GM12878 (cell line): ENCODE results near the gene C3AR1. TPM values are rescaled to one million over a fixed set of nuclear protein-coding genes. Genes with fewer than 3 reads are reported as not detected.
"Not testable (repeated sequence)": the region's sequence is repeated elsewhere in the genome, so short reads cannot be mapped to it uniquely, and the experiment has no call there.

ENCODE experiments used
- ATAC-seq: fragments of 200-7000 bp; cut with Tn5 transposase; 3 replicates; pipeline ENCODE4 v1.9.1; 2020; ENCODE audit warnings: mild to moderate bottlenecking, moderate library complexity
- BruUV-seq: library from RNA; stranded (reverse); fragments of 400-500 nt; replicated peaks from 2 replicates; lab custom pipeline; 2021; lab: Mats Ljungman, UMichigan
- CTCF ChIA-PET: fragments of 300-600 bp; sonication (Branson Sonifier 250); formaldehyde crosslinking; extraction: SDS; loops from one replicate; lab custom pipeline; 2021; ENCODE audit warnings: inconsistent platforms; lab: Yijun Ruan, JAX
- POLR2A ChIA-PET: fragments of 350-600 bp; formaldehyde crosslinking; extraction: SDS; loops from one replicate; lab custom pipeline; 2021; ENCODE audit warnings: inconsistent platforms; lab: Charles Lee
- RAD21 ChIA-PET: fragments of 300-600 bp; sonication (Branson Sonifier 250); formaldehyde crosslinking; loops from one replicate; lab custom pipeline; 2023; ENCODE audit warnings: antibody characterized with exemption; ENCODE audit not compliant: unreplicated experiment; lab: Charles Lee
- SMC1A ChIA-PET: fragments of 300-600 bp; sonication (Branson Sonifier 250); formaldehyde crosslinking; loops from one replicate; lab custom pipeline; 2023; ENCODE audit not compliant: unreplicated experiment, uncharacterized antibody; lab: Charles Lee
- DNase-seq: peaks from one replicate; pipeline ENCODE4 v3.0.0-alpha.2; 2011; ENCODE audit warnings: low read depth, low spot score
- FAIRE-seq: peaks from 3 replicates; lab custom pipeline; 2011; peaks lifted over from hg19 to GRCh38; lab: Jason Lieb, UNC
- H2AFZ ChIP-seq: 2 replicates; pipeline ENCODE4 v1.6.0; 2011; ENCODE audit warnings: low read depth, low read length, control low read depth; ENCODE audit not compliant: control insufficient read depth
- H3K27ac ChIP-seq: 2 replicates; pipeline ENCODE4 v1.5.1; 2011; ENCODE audit warnings: control low read depth; ENCODE audit not compliant: control insufficient read depth, insufficient read depth
- H3K27me3 ChIP-seq, 2 experiments: replicated peaks in 1 of 2; 2 replicates each; pipeline versions ENCODE4 v1.6.0 to v1.6.1; 2011; ENCODE audit warnings: low read length in 1 of 2; ENCODE audit not compliant: control insufficient read depth in 2 of 2, insufficient read depth in 2 of 2
- H3K36me3 ChIP-seq, 2 experiments: 2 replicates each; pipeline ENCODE4 v1.5.1; 2011; ENCODE audit warnings: low read length in 1 of 2; ENCODE audit not compliant: control insufficient read depth in 2 of 2, insufficient read depth in 2 of 2
- H3K4me1 ChIP-seq: 2 replicates; pipeline ENCODE4 v1.6.1; 2011; ENCODE audit warnings: mild to moderate bottlenecking, low read length, moderate library complexity, mixed read lengths; ENCODE audit not compliant: control insufficient read depth, insufficient read depth
- H3K4me2 ChIP-seq: 2 replicates; pipeline ENCODE4 v1.6.0; 2011; ENCODE audit warnings: control low read depth; ENCODE audit not compliant: control insufficient read depth, insufficient read depth
- H3K4me3 ChIP-seq: fragments of 200-600 bp; sonication (generic); 2 replicates; pipeline ENCODE4 v1.5.1; 2016
- H3K79me2 ChIP-seq: 2 replicates; pipeline ENCODE4 v1.6.0; 2011; ENCODE audit warnings: low read length; ENCODE audit not compliant: control insufficient read depth, insufficient read depth
- H3K9ac ChIP-seq: 2 replicates; pipeline ENCODE4 v1.8.0; 2011; ENCODE audit warnings: low read length, control low read depth, mixed read lengths; ENCODE audit not compliant: control insufficient read depth, insufficient read depth
- H3K9me3 ChIP-seq: replicated peaks from 3 replicates; pipeline ENCODE4 v1.5.1; 2011; ENCODE audit warnings: mild to moderate bottlenecking, low read length; ENCODE audit not compliant: control insufficient read depth, insufficient read depth
- H4K20me1 ChIP-seq: 2 replicates; pipeline ENCODE4 v1.6.0; 2011; ENCODE audit not compliant: control insufficient read depth, insufficient read depth
- ETV6 ChIP-seq, 2 experiments: fragments of 450-650 bp in 1 of 2; IDR thresholded peaks in 1 of 2; conservative IDR thresholded peaks in 1 of 2; 2 replicates each; pipeline ENCODE4 v1.6.1; 2014; ENCODE audit warnings: antibody characterized with exemption in 1 of 2, borderline replicate concordance in 1 of 2, low read depth in 1 of 2, mild to moderate bottlenecking in 1 of 2, moderate library complexity in 1 of 2
- IKZF2 ChIP-seq, 2 experiments: fragments of 450-650 bp; IDR thresholded peaks; 2 replicates each; pipeline ENCODE4 v1.6.1; 2017; ENCODE audit warnings: mild to moderate bottlenecking in 2 of 2, moderate library complexity in 2 of 2
- JUNB ChIP-seq: IDR thresholded peaks from 2 replicates; pipeline ENCODE4 v1.6.1; 2016; ENCODE audit warnings: antibody characterized with exemption, mild to moderate bottlenecking
- NFIC ChIP-seq: IDR thresholded peaks from 2 replicates; pipeline ENCODE4 v1.6.1; 2012; ENCODE audit warnings: low read depth, mild to moderate bottlenecking, inconsistent platforms, low read length, moderate library complexity
- NFYB ChIP-seq: IDR thresholded peaks from 2 replicates; pipeline ENCODE4 v1.6.1; 2011; ENCODE audit warnings: low read depth, mild to moderate bottlenecking, low read length, improper control_type of control experiment, moderate library complexity; ENCODE audit not compliant: insufficient read depth
- WGBS: methylation state at CpG from one replicate; pipeline ENCODE4 v1.1.6; 2016; ENCODE audit warnings: low lambda C conversion rate; ENCODE audit not compliant: insufficient replicate concordance, insufficient coverage; ENCODE audit errors: missing lambda C conversion rate; 5-methylcytosine and 5-hydroxymethylcytosine counted together
- in situ Hi-C: fragments of 300-500 bp; cut with MboI; formaldehyde crosslinking; loops from 9 replicates; pipeline ENCODE4 v1.14.3; 2018; ENCODE audit warnings: mixed read lengths
- intact Hi-C: fragments of 100-400 bp; cut with micrococcal nuclease; formaldehyde crosslinking; loops from one replicate; pipeline ENCODE4 v1.14.2; 2022; ENCODE audit not compliant: unreplicated experiment
- polyA plus RNA-seq, 11 experiments: library from polyadenylated mRNA; depleted of rRNA in 4 of 11; unstranded in 6 of 11; stranded (reverse) in 5 of 11; fragments of >200 nt; fragmentation: Nextera tagmentation in 4 of 11; fragmentation: Illumina TruSeq in 1 of 11; extraction: Ambion mirVana in 4 of 11; extraction: Trizol in 1 of 11; gene quantifications; 1 replicate in 1 of 11; 2 replicates in 10 of 11; pipeline versions ENCODE4 v1.2.1 to v1.2.3, GENCODE V29; 2011 to 2016; ENCODE audit warnings: inconsistent platforms in 2 of 11, missing spikeins in 2 of 11, low read depth in 1 of 11
- total RNA-seq, 4 experiments: library from RNA; depleted of rRNA in 3 of 4; stranded (reverse); fragments of >200 nt in 3 of 4; fragmentation: Illumina TruSeq in 1 of 4; extraction: Trizol in 1 of 4; gene quantifications; 2 replicates each; pipeline versions ENCODE4 v1.2.1 to v1.2.3, GENCODE V29; 2013 to 2021

C3AR1 gene
- total and polyA plus RNA-seq, 10 of the 15 experiments (the other 5 are each of a cell fraction or from before 2014, with no cell fraction given): 0.08 to 0.42 (median 0.10) TPM; not detected in 5

DNA sequence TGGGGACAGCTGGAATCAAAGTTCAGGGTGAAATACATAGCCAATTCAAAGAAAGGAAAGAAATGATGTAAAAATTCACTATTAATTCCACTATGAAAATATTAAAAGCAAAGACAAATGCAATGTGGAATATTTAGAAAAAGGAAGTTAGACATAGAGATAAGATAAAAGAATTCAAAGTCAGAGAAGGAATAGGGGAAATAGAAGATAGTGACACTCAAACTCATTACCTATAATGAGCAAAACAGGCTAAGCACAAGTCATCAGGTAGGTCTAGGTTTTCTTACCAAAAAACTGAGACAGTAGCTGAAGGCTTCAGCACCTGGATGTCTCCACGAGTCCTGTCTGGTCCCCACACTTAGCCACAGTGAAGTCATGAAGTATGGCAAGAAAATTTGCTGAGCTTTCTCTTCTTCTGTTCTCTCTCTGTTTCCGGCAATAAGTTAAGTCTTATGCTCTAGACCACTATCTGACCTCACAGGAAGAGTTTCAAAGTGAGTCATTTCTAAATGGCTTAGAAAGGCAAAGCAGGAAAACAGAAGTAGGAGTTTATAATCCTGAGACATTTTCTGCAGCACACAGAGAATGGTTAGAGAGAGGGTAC is at the start of gene C3AR1 (continued):
- peak; percentile 67 for TF ChIP-seq JUNB
- TF ChIP-seq NFIC: 0 out of 2 replicates have a peak, but pooled peaks have one; percentile 23
- peak in 1 of 2 experiments; percentile 63; a peak in 1 of 4 replicates for TF ChIP-seq ETV6 (conservative IDR thresholded peaks at IDR 0.05 in 1 of 2, IDR thresholded peaks at IDR 0.05 in 1 of 2; ENCODE audit: borderline replicate concordance in 1 of 2, low read depth in 1 of 2)
- TF ChIP-seq NFYB: 0 out of 2 replicates have a peak, but pooled peaks have one; percentile 7
- peak; percentile 70 to 76 for TF ChIP-seq IKZF2 (IDR thresholded peaks at IDR 0.05)

DNA sequence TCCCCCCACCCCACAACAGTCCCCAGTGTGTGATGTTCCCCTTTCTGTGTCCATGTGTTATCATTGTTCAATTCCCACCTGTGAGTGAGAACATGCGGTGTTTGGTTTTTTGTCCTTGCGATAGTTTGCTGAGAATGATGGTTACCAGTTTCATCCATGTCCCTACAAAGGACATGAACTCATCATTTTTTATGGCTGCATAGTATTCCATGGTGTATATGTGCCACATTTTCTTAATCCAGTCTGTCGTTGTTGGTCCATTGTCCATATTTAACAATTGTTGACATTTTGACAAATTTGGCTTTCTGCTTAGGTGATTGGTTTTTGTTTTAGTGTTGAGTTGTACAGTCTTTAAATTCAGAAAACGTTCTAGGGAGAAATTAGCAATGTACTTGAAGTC is 47.0 kb upstream of the C3AR1 start:
- RAD21 ChIA-PET, intact Hi-C loops, DNase-seq, H3K27me3 ChIP-seq, FAIRE-seq, SMC1A ChIA-PET, H2AFZ ChIP-seq, H3K9ac ChIP-seq, BruUV-seq, POLR2A ChIA-PET, ATAC-seq, H3K4me2 ChIP-seq, H4K20me1 ChIP-seq, H3K4me1 ChIP-seq, H3K27ac ChIP-seq, H3K79me2 ChIP-seq, H3K4me3 ChIP-seq, H3K9me3 ChIP-seq, H3K36me3 ChIP-seq: not testable (repeated sequence)
- 74% methylated on average over 4 of the region's 4 CpGs for WGBS
- CTCF ChIA-PET: interaction anchor here (1.0 kb wide), 1 partner anchor 10 kb away, joined by 3 read pairs; no protein-coding TSS in a partner anchor
- in situ Hi-C loops: loop anchor here (25.0 kb wide), 1 partner anchor 274 kb away; no protein-coding TSS in a partner anchor
